Measurements from ENCODE around the gene CA6.
"Not testable (repeated sequence)": the region's sequence is repeated elsewhere in the genome, so short reads cannot be mapped to it uniquely, and the experiment has no call there.

Gene CA6

DNA sequence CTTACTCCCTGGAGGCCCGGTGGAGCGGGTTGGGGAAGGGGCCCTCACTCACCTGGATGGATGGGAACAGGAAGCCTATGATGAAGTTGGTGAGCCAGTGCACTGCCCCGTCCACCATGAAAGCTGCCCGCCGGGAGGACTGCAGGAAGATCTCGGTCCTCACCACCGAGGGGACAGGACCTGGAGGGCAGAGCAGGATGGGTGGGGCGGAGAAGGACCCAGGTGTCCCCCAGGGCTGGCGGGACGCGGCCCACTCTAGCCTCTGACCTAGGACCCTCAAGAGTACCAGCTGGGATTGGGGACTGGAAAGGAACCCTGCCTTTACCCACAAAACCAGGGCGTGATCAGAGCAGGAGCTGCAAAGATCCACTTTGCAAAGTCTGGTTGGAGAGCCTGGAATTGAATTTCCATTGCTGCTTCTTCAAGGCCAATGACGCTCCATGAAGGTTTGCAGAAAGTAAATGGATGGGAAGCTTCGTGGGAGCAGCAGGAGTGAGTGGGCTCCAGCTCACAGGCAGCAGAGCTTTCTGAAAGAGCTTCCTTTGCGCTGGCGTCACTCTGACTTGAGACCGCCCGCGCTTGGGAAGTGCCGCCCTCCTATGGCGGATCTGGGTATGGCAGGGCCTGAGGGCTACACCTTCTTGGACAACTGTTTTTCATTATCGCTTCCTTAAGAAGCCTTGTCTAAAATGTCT is 59.2 kb downstream of the CA6 start:
- DNase-seq (ENCODE audit: low read depth): peak; percentile 63

DNA sequence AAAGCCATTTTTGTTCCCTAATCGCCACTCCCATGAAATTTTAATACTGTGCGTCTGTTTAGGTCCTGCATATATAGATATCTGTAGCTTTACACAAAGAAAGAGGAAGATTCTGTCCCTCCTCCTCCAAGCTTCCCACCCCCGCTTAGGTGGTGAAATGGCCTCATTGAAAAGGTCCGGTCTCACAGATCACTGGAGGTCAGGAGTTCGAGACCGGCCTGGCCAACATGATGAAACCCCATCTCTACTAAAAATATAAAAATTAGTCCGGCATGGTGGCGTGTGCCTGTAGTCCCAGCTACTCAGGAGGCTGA is 59.7 kb downstream of the CA6 start:
- DNase-seq (ENCODE audit: low read depth): no peak

DNA sequence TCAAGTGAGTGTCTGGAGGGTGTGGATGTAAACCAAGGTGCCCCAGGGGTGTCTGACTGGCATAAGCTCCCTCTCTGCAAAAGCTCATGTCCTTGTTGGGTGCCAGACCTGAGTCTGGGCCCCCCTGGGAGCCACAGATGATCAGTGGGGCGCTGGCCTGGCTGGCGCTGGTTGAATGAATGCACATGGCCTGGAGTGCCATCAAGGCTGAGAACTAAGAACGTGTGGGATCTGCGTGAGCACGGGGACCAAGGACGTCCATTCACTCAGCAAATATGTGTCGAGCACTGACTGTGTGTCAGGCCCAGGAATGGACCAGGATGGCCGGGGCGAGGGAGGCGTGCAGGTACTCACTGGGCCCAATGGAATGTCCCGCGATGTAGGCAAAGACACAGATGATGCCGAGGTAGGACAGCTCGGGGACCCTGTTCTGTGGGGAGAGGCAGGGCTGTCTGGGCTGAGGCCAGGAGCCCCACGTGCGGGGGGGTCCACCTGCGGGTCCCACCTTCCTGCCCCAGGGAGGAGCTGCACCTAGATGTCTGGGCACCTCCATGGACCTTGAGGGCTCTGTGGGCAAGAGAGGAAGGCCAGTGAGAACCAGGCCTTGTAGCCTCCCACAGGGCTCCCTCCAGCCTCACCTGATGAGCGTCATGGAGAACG is 61.4 kb downstream of the CA6 start:
- DNase-seq (ENCODE audit: low read depth): no peak

DNA sequence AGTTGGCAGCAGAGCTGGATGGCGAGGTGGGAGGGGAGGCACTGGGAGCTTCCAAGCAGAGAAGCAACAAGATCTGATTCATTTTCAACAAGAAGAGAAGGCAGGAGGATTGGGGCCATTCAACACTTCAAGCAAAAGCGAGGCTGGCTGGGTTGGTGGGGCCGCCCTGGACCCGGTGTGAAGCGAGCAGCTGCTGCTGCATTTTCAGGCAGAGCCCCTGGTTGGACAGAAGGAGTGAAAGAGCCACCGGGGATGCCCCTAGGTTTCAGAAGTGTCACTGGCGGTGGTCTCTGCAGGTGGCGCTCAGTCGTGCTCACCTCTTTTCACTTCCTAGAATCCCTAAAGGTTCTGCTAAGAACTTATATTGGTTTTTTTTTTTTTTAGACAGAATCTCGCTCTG is 62.6 kb downstream of the CA6 start:
- no peak for DNase-seq (ENCODE audit: low read depth)

DNA sequence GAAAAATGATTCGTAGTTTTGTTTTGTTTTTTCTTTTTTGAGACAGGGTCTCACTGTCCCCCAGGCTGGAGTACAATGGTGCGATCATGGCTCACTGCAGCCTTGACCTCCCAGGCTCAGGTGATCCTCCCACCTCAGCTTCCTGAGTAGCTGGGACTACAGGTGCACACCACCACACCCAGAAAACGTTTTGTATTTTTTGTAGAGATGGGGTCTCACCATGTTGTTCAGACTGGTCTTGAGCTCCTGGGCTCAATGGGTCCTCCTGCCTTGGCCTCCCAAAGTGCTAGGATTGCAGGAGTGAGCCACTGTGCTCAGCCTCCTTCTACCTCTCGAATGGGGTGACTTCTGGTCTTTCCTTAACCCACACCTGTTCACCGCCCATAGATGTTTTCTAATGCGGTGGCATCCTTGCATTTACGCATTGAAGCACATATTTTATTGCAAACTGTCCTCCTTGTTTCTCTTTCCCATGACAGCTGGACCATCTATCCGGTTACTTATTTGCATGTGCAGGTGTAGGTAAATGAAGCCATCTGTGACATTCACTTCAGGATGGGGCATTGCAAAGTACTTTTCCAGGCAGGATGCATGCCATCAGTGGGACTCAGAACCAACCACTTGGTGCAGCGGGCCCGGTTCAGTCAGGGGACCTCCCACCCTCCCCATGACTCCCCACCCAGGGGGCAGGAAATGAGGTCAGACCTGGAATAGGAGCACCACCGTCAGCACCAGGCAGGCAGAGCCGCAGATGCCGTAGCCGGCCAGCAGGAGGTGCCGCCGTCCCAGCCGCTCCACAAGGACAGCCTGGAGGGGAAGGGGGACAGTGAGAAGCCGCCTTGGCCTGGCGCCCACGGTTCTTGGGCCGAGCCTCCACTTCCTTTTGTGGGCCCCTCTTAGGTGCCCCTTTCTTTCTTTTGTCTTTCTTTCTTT is 64.0 kb downstream of the CA6 start:
- DNase-seq (ENCODE audit: low read depth): no peak

DNA sequence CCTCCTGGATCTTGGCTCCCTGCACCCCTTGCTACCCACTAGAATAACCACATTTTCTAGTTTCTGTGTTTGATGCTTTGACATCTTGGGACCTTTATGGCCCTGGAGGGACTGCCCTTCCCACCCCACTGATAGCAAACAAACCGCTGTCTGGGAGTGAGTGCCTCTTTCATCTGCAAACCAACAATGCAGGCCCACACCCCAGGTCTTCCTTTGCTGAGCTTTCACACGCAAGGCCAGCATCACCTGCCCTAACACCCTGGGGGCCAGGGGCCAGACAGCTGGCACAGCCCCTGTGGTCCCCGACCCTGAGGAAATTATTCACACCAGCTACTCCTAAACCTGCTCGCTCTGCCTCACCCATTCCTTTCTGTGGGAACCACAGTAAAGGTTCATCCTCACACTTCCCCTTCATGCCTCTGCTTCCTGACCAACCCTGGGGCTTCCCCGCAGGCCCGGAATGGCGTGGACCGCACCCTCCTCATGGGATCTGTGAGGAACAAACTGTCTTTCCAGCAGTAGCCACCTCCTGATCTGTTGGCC is 65.2 kb downstream of the CA6 start:
- DNase-seq (ENCODE audit: low read depth): no peak

DNA sequence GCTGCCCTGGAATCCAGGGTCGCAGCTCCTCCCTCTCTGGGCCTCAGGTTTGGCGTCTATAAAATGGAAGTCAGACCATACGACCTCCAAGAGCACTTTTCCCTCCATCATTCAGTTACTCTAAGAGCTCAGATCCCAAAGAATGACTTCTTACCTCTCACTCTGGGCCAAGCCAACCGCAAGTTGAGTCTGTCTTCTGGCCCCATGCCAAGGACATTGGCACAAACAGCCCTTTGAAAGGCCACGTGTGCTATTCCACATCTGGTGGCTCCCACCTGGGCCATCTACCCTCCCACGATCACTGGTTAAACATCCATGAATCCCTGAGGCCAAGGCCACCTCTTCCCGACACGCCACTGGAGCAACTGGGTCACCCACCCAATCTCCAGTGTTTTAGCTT is 68.2 kb downstream of the CA6 start:
- no peak for DNase-seq (ENCODE audit: low read depth)

DNA sequence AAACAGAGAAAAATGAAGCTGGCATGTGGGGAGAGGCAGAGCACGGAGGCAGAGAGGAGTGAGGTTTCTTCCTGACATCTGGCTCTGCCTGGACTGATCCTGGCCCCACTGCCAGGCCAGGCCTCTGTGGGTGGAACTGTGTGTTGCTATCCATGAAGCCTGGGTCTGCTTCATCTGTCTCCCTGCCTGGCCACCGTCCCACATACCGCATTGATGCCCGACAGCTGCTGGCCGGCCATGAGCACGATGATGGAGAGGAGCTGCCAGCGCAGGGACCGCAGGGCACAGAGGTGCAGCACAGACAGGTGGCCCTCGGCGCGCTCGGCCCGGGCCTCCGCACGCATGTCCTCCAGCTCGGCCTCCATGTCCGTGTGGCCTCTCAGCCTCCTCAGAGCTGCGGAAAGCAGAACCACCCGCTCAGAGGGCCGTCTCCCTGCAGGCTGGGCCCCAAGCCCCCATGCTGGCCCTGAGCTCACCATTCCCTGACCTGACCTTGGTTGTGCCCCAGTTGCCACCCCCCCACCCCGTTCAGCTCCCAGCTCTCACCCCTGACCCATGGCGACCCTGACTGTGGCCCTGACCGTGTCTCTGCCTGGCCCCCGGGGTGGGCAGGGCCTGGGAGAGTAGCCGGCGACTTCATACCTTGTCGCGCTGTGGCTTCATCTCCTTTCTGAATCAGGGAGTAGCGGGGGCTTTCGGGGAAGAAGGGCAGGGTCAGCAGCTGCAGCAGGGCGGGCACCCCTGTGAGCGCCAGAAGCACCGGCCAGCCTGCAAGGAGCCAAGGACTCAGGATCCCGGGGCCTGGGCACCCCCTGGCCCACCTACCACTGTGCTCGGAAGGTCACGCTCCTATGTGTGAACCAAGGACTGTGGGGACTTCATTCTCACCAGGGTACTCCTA is 69.1 kb downstream of the CA6 start:
- no peak for DNase-seq (ENCODE audit: low read depth)

DNA sequence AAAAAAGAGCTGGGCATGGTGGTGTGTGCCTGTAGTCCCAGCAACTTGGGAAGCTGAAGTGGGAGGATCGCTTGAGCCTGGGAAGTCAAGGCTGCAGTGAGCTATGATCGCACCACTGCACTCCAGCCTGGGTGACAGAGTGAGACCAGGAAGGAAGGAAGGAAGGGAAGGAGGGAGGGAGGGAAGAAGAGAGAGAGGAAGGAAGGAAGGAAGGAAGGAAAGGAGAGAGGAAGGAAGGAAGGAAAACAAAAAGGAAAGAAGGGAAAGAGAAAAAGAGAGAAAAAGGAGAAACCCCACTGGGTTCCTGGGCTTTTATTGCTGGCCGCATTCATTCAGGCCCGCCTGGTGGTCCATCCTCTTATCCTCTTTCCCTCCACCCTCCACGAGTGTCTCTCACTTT is 70.8 kb downstream of the CA6 start:
- DNase-seq (ENCODE audit: low read depth): no peak

DNA sequence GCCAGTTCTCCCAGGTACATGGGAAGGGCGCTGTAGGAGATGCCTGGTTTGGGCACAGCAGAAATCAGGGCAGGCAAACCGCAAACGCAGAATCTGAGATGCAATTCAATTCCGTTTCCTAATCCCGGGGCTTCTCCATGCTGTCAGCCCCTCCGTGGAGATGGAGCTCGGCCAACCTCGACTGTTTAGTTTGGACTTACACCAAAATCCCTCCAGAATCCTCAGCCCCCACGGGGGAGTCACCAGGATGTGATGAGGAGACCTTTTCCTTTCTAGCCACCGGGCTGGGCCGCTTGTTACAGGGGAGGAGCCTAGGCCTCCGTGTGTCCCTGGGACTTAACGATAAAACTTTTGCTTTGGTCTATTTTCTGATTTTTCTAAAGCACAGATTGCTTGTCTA is 72.7 kb downstream of the CA6 start:
- DNase-seq (ENCODE audit: low read depth): no peak

DNA sequence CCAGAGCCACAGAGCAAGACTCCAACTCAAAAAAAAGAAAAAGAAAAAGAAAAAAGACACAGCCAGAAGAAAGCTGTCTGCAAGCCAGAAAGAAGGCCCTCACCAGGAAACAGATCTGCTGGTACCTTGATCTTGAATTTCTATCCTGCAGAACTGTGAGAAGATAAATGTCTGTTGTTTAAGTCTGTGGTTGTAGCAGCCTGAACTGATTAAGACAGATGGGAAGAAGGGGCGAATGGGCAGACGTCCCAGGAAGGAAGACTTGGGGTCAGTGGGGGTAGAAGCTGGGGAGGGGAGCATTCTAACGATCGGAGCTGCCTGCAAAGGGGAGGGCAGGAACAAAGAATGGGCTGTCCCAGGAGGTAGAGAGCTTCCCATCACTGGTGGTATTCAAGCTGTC is 74.2 kb downstream of the CA6 start:
- DNase-seq (ENCODE audit: low read depth): no peak

DNA sequence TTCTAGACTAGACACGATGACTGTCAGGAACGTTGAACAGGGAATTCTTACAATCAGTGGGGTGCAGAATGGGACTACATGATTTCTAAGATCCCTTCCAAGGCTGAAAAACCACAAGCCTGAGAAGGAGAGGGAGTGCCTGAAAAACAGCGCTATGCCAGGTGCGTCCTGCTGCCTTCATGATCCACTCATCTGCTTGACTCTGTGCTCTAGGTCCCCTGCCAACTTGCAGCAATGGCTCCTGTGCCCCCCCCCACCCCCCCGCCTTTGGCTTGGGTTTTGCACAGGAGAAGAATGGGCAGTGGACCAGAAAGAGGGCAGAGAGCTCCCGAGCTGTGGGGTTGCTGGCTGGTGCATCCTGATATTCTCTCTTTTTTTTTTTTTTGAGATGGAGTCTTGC is 74.6 kb downstream of the CA6 start:
- no peak for DNase-seq (ENCODE audit: low read depth)

DNA sequence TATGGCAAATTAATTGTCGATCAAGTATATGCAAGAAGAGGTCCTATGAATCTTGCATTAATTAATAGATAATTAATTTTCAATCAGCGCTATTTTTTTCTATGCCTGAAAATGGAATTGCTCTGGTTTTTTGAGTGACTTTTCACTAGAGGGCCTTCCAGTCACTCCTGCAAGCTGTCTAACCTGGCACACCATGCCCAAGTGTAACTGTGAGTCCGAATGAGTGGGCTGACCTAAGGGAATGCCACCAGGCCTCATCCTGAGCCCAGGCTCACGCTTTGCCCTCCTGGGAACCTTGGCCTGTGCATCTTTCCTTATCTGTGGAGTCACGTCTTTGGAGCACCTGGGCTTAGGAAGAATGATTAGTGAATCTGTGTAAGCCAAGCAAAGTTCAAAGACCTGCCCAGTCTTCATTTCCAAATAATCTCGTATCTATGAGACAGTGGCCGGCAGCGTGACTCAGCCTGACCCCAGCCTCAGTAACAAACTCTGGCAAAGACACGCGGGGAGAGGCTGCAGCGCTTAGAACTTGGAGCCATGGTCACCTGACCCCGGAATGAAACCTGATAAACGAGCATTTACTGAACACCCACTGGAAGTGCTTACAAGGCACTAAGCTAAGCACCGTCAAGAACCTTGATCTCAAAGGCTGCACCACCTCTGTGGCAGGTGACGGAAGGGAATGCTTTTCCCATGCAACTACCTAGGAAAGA is 76.5 kb downstream of the CA6 start:
- DNase-seq (ENCODE audit: low read depth): not testable (repeated sequence)

DNA sequence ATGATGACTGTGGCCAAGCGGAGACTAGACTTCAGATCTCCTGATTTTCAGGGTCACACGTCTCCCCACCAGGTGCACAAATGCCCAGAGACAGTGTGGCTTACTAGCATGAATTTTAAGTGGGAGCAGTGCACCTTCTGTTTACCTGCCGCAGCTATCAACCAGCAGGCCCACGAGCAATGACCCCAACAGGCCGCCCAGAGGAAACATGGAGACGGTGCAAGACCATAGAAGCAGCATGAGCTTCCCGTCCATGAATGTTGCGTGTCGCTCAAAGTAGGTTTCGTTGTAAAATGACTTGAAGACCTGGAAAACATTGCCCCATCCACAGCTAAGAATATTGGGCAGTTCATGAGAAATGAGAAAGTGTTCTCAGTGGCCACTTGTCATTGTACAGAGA is 77.1 kb downstream of the CA6 start:
- DNase-seq (ENCODE audit: low read depth): no peak

All from T follicular helper cell (primary cell).